GM19452 (cell line): Measurements from ENCODE around the gene BRME1.
"Not testable (repeated sequence)": the region's sequence is repeated elsewhere in the genome, so short reads cannot be mapped to it uniquely, and the experiment has no call there.

Source experiments
- ATAC-seq: cut with Tn5 transposase; IDR thresholded peaks from one replicate; pipeline ENCODE4 v1.9.1; 2021; ENCODE audit not compliant: unreplicated experiment

Gene BRME1

DNA sequence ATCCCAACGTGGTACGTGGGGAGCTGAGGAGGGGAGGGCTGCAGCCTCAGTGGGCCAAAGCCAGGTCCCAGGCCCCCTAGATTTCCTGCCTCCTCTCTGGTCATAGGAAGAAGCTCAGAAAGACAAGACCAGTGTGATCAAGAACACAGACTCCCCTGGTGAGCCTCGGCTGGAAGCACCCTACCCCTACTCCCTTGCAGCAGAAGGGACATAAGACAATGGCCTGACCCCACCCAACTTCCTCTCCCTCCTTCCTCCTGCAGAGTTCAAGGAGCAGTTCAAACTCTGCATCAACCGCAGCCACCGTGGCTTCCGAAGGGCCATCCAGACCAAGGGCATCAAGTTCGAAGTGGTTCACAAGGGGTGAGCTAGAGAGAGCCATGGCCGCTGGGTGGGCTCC, 20.8 kb upstream of the BRME1 start:
- ATAC-seq: no peak

DNA sequence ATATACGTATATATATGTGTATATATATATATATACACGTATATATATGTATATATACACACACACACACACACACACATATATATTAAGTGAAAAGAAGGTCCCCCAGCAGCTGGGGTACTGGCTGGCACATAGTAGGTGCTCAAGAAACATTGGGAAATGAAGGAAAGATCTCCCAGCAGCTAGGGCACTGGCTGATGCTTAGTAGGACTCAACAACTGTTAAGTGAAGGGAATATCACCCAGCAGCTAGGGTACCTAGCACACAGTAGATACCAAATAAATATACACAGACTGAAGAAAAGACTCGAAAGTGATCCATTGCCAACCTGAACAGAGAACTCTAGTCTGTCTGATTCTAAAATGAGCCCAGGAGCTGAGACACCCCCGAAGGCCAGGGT, 20.1 kb upstream of the BRME1 start:
- ATAC-seq: no peak

DNA sequence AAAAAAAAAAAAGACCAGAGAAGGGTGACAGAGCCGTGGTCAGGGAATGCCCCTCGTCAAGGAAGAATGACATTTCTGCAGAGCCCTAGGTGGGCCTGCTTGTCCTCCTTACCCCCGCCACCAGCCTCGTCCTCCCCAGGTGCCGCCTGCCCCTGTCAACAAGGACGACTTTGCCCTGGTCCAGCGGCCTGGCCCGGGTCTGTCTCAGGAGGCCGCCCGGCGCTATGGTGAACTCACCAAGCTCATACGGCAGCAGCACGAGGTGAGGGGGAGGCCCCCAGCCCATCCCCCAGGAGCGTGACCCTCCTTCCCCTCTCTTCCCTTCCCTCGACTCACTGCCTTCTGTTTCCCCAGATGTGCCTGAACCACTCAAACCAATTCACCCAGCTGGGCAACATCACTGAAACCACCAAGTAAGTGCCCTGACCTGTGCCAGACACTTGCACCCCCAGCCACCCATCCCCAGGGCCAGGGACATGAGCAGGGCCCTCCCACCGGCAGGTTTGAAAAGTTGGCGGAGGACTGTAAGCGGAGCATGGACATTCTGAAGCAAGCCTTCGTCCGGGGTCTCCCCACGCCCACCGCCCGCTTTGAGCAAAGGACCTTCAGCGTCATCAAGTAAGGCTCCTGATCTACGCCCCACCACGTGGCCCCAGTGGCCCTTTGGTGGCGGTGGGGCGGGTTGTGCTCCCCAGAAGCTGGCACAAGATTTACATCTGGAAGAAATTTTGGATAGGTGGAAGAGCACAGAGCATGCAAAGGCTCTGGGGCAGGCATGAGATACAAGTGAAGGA, 17.5 kb upstream of the BRME1 start:
- no peak for ATAC-seq

DNA sequence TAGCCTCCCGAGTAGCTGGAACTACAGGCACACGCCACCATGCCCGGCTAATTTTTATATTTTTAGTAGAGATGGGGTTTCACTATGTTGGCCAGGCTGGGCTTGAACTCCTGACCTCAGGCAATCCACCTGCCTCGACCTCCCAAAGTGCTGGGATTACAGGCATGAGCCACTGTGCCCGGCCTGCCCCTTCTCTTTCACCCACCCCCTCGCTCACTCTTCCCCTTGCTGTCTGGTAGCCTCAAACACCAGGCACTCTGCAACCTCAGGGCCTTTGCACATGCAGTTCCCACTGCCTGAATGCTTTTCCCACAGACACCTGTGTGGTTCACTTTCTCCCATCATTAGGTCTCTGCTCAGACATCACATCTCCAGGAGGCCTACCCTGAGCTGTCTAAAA, 16.2 kb upstream of the BRME1 start:
- not testable (repeated sequence) for ATAC-seq

DNA sequence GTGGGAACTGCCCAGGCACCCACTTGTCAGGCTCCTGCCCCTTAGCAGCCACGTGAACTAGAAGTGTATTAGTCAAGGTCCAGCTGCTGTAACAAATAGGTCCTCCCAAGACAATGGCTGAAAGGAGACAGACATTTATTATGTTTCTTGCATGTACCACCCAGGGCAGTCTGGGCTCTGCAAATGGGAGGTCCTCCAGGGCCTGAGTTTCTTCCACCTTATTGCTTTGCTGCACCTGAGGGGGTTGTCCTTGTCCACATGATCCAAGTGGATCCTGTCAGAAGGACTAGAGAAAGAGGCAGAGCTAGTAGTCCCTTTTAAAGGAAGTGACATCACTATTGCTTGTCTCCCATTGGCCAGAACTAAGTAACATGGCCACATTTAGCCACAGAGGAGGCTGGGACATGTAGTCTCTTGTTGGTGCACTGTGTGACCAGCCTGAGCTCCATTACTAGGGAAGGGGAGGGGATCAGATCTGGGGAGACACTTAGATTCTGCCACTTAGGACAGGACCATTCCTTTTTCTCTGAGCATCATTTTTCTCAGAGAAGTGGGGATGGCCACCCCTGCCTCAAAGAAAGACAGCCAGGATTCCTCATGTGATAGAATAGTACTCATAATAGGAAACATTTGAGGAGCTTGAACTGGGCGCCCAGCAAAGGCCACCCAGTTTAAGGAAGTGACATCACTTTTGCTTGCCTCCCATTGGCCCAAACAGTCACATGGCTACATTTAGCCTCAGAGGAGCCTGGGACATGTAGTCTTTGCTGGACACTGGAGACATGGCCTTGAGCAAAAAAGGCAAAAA, 15.2 kb upstream of the BRME1 start:
- ATAC-seq: no peak

DNA sequence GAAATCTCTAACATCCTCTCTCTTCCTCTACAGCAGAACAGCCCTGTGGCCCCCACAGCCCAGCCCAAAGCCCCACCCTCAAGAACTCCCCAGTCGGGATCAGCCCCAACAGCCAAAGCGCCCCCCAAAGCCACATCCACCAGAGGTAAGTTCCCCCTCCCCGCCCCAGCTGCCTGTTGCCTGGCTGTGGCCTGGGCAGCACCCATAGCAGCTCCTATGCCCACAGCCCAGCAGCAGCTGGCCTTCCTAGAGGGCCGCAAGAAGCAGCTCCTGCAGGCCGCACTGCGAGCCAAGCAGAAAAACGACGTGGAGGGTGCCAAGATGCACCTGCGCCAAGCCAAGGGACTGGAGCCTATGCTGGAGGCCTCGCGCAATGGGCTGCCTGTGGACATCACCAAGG, 14.6 kb upstream of the BRME1 start:
- ATAC-seq: no peak

DNA sequence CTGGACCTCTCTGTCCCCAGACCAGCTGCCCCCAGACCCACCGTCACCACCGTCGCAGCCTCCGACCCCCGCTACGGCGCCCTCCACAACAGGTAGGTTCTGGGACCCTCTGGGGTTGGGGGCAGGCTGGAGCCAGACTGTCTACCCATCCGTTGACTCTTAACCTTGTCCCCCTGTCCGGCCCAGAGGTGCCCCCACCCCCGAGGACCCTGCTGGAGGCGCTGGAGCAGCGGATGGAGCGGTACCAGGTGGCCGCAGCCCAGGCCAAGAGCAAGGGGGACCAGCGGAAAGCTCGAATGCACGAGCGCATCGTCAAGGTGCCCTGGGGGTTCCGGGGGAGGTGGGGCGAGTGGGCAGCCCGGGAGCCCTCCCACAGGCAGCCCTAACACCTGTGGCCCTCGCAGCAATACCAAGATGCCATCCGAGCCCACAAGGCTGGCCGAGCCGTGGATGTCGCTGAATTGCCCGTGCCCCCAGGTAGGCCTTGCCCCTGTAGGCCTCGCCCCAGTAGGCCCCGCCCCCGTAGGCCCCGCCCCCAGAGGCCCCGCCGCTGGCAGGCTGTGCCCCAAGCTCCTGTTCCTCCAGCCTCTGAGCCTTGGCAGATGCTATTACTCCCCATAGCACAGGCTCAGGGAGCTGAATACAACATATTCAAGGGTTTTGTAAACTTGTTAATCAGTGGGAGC, 13.0 kb upstream of the BRME1 start:
- ATAC-seq: no peak

DNA sequence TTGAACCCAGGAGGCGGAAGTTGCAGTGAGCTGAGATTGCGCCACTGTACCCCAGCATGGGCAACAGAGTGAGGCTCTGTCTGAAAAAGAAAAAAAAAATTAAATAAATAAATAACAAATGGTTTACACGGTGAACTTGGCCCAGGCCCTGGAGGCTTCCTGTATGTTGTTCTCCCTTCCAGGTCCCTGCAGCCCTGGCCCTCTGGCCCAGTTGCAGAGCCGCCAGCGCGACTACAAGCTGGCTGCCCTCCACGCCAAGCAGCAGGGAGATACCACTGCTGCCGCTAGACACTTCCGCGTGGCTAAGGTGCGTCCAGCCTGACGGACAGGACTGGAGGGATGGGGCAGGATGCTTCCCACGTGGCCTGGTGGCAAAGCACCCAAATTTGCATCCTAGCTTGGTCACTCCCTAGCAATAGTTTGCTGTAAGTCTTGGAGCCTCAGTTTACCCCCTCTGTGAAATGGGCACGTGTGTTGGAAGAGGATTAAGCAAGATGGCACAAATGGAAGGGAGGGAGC, 12.0 kb upstream of the BRME1 start:
- ATAC-seq: no peak

DNA sequence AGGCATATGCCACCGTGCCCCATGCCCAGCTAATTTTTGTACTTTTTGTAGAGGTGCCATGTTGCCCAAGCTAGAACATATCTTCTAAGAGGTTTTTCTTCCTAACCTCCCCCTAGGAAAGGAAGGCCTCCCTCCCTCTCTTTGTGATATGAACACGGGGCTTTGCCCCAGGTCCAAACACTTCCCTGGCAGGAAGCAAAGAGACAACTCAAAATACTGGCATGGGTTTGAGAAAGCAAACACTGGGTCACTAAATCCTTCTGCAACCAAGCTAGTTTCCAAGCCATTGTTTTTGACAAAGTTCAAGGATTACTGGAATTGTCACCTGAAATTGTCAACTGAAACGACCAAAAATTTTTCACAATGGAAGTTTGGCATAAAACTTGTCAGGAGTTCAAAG, 8.9 kb upstream of the BRME1 start:
- ATAC-seq: no peak

DNA sequence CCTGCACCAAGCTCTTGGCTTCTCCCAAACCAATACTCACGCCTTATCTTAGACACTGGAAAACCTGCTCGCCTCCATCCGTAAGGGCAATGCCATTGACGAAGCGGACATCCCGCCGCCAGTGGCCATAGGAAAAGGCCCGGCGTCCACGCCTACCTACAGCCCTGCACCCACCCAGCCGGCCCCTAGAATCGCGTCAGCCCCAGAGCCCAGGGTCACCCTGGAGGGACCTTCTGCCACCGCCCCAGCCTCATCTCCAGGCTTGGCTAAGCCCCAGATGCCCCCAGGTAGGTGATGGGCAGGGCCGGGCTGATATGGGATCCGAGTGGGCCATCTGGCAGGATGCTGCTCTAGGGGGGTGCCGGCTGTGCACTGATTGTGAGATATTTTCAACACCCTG, 7.4 kb upstream of the BRME1 start:
- ATAC-seq: no peak

DNA sequence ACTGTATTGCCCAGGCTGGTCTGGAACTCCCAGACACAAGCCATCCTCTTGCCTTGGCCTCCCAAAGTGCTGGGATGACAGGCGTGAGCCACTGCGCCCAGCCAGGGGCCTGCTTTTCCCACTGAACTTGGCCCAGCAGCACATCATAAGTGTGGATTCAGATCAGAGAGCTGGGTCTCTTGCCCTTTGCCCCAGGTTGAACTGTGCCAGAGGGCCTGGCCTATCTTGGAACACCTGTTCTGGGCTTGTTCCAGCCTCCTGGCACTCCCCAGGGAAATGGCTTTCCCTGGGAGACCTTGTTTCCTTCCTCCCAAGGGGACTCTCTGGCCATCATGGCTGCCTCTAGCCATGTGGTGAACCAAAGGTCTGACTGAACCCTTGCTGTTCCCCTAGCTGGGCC, 3.5 kb upstream of the BRME1 start:
- ATAC-seq: no peak

DNA sequence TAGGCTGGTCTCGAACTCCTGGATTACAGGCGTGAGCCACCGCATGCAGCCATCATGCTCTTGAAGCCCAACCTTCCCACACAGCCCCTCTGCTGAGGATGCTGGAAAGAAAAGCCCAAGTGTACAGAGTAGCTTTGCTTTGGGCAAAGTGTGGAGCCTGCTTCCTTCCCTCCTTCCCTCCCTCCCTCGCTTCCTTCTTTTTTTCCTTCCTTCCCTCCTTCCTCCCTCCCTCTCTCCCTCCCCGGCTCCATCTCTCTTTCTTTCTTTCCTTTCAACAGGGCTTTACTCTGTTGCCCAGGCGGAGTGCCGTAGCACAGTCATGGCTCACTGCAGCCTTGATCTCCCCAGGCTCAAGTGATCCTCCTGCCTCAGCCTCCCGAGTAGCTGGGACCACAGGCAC, 2.8 kb upstream of the BRME1 start:
- ATAC-seq: no peak

DNA sequence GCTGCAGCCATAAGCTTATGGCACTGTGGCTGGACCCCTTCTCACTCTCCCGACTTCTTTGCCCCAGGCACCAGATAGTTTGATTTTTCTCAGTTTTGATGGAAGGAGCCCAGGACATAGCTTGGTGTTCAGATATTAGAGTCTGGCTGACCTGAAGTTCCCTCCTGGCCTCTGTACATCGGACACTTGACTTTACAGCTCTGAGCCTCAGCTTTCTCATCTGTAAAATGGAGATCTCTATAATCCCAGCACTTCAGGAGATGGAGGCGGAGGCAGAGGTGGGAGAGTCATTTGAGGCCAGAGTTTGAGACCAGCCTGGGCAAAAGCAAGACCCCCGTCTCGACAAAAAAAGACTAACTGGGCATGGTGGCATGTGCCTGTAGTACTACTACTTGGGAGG, 993 bp upstream of the BRME1 start:
- no peak for ATAC-seq

DNA sequence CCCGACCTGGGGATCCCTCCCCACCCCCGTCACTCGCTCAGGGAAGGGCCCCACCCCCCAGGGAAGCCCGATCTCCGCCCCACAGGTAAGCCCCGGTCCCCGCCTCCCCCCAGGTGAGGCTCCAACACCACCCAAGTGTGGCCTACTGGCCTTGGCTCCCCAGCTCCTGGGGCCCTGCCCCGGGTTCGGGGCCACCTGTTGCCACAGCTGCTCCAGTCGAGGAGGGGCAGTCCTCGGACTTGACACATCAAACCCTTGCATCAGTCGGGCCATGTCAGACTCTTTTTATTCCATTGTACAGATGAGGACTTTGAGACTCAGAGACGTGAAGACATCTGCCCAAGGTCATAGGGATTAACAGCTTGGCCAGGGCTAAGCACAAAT, 596 bp upstream of the BRME1 start:
- ATAC-seq: no peak

DNA sequence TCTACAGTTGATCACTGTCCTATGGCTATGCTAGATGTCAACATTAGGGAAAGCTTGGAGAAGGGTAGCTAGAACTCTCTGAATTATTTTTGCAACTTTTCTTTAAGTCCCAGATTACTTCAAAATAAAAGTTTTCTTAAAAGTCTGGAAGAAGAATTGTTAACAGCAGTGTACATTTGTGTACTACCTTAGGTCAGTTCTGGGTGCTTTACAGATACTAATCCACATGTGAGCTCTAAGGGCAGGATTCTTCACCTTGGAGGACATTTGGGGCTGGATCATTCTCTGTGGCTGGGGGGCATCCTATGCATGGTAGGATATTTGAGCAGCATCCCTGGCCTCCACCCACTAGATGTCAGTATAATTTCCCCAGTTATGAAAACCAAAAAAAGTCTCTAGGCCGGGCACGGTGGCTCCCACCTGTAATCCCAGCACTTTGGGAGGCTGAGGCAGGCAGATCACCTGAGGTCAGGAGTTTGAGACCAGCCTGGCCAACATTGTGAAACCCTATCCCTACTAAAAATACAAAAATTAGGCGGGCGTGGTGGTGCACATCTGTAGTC, 2.8 kb downstream of the BRME1 start:
- no peak for ATAC-seq

DNA sequence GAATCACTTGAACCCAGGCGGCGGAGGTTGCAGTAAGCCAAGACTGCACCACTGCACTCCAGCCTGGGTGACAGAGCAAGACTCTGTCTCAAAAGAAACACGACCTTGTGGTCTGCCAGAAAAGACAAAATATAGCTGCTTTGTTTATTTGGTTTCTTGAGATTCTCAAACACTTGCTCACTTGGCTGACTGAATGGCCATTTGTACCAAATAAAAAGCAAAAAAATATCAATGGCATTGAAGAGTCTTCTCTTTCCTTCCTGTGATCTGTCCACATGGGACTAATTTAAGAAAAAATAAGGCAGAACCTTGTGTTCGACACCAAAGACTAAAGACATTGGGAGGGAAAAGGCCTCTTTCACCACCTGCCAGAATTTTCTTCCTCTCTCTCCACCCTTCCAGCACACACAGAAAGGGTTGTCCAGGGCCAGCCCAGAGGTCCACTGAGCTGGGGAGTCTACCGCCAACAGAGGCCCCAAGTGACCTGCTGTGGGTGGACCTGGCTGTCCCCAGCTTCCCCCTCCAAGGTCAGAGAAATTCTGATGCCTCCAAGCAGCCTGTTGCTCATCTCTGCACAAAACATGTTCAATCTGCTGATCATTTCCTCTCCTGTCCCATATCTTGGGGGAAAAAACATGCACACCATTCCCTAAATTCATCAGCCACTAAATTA, 5.9 kb downstream of the BRME1 start:
- no peak for ATAC-seq

DNA sequence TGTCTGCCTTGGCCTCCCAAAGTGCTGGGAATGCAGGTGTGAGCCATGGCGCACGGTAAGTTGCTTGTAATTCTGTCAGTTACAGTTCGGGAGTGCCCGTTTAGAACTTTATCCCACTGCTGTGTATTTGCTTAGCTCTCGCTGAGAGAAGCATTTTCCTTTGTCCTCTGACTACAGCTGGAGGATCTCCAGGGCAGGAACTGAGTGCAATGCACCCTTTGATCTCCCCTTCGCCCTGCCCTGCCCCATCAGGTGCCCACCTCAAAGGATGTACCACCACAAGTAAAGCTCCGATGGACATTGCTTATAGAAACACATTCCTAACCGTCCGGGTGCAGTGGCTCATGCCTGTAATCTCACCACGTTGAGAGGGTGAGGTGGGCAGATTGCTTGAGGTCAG, 6.5 kb downstream of the BRME1 start:
- ATAC-seq: no peak

DNA sequence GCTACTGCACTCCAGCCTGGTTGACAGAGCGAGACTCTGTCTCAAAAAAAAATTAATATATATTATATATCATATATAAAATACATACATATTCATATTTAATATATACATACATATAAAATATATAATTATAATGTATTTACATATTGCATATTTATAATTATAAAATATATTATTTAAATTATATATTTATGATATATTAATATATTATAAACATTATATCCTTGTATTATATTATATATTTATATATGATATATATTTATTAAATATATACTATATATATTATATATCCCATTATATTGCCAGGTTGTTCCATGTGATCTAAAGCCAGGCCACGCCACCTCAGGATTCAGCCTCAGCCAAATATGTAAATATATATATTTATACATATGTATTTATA, 9.7 kb downstream of the BRME1 start:
- ATAC-seq: no peak

DNA sequence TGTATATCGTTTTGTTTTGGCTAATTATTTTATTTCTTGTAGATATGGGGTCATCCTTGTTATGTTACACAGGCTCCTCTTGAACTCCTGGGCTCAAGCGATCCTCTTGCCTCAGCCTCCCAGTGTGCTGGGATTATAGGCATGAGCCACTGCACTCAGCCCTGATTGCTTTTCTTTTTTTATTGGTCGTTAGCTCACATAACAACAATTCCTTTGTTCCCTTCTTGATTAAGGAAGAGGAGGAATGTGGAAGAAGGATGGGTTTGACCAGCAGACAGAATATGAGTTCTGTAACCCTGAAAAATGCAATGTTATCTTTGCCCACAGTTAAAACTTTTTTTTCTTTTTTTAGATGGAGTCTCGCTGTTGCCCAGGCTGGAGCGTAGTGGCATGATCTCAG, 11.4 kb downstream of the BRME1 start:
- ATAC-seq: no peak

DNA sequence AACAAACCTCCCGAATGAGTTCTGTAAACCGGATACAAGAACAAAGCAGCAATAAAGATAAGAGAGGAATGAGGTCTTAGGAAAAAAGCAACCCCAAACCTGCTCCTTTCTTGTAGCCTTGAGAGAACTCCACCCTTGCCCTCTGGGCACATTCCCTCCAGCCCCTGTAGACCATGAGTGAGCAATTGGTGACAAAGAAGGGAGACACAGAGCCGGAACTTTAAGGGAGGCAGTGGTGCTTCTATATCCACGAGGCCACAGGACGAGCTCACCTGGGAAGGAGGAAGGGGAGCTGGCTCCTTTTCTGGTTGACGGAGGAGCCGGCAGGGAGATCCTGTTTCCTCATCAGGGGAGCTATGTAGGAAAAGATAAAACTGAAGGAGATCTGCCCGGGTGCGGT, 13.0 kb downstream of the BRME1 start:
- no peak for ATAC-seq

DNA sequence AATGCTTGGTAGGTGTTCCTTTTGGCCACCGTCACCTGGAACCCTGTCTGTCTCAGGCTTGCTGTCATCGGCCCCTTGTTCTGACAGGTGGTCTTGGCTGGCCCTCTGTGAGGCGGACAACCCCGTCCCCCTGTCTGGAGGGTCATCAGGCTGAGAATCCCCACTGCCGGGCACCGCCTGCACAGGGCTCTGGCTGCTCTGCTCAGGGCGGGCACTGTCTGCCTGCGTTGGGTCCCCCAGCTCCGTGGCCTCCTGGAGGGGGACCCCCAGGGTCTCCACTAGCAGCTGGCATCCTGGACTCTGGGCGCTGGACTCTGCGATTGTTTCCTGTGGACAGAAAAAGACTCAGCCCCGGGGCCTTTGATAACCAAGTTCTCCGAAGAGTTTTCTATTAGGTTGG, 15.8 kb downstream of the BRME1 start:
- no peak for ATAC-seq
